ENCODE measurements around the gene UBE2Q1. TPM values are rescaled to one million over a fixed set of nuclear protein-coding genes. Genes with fewer than 3 reads are reported as not detected.
"Not testable (repeated sequence)": the region's sequence is repeated elsewhere in the genome, so short reads cannot be mapped to it uniquely, and the experiment has no call there.

UBE2Q1 gene
- polyA plus RNA-seq, 4 donors, result 104 to 119 (median 115) TPM

DNA sequence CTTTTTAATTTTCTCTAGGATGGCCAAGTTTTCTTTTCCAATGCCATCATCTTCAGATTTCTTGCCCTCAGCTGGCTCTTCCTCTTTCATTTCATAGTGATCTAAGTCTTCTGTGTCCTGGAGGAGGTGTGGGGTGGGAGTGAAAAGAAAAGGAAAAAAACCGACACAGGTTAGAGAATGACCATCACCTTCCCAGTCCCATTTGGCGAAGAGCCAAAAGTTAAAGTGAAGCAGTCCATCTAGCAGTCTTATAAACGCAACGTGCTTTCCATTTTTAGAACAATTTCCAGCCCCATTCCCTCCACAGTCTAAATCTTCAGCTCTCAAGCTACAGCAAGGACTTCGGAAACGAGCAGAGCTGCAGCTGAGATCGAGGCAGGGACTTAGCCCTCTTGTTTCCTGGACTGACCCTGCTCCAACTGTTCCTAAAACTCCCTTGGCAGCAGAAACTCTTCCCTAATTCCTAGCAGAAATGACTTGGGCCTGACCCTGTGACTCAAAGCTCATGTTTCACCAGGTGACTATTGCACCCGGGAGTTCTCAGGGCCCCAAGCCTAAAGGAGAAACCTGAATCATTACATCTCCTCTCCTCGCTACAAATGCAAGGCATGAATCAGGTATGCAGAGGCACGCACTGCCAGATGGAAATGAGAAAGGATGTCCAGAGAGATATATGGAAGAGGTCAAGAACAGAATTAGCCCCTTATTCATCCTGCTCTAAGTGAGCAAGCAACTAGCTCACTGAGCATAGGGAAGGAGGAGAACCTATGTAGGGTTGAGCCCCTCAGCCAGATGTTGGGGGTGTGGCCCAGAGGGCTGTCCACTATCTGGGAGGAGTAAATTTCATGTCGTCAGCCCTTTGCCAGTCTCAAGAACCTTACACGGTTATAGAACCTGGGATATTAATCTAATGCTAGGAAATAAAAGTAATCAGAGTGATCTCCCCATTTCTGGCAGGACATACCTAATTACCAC is 5.1 kb downstream of the UBE2Q1 start:
- DNase-seq (ENCODE audit: low read depth in 4 of 4, low spot score in 2 of 4), result no peak

DNA sequence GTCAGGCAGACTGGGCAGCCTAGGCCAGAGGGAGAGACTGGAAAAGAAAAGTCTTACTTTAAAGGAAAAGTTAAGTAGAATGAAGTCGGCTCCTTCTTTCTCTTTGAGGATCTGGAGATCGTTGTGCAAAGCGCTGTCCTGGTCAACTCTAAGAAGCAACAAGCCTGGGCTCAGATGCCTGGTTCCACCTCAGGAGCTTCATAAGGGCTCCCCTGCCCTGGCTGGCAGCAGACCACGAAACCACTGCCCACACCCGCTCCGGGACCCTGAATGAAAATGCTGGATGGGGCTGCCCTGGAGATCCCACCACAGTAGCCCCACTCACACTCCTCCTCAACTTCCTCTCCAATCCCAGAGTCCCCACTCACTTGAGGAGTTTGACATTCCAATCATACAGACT is 6.4 kb downstream of the UBE2Q1 start:
- no peak for DNase-seq (ENCODE audit: low read depth in 4 of 4, low spot score in 2 of 4)

DNA sequence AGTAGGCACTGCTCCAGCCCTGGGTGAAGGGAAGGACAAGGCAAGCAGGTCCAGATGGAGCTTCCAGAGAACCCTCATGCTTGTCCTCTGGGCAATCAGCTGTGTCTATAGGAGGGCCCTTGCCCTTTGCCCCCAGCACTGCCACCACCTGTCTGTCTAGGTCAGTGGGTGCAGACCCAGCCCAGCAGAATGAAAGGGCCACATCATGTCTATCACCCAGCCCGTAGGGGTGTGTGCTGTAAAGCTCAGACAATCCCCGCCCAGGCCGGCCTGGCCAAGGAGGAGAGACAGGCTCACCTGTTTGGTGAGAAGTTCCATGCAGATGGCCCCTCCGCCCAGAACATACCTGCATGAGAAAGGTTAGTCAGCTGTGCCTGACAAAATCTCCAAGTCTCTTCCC is 7.0 kb downstream of the UBE2Q1 start:
- DNase-seq (ENCODE audit: low read depth in 4 of 4, low spot score in 2 of 4), result no peak

DNA sequence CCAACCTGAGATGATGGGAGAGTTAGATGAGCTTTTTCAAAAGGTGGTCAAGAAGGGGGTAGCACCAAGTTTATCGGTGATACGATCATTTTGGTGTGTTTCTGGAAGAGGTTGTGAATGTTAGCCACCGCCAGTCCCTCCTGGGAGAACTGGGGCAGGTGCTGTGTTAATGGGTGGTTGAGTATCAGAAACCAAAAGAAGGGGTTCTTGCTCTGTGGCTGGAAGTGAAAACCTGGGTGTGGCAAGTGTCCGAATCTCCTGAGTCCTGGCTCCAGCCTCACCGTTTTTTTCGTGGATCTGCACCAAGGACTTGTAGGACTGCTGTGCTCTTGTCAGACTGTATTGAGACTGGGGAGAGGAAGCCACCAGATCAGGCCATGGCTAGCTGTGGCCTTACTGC is 7.8 kb downstream of the UBE2Q1 start:
- no peak for DNase-seq (ENCODE audit: low read depth in 4 of 4, low spot score in 2 of 4)

DNA sequence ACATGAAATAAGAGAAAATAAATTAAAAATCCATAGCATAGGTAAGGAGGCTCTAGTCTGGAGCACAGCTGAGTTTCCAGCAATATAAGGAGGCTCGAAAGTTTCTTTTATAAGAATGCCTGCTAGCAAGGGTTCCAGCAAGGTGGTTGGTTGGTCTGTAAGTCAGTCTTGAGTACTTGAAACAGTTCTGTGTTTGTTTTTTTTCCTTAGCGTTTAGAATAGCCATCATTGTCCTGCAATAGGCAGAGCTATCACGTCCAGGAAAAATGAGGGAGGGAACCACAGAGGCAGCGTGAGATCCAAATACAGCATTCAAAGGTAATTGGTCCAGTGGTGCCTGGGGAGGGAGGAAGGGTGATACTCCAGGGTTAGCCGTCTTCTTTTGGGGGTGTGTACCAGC is 8.4 kb downstream of the UBE2Q1 start:
- DNase-seq (ENCODE audit: low read depth in 4 of 4, low spot score in 2 of 4), result no peak

DNA sequence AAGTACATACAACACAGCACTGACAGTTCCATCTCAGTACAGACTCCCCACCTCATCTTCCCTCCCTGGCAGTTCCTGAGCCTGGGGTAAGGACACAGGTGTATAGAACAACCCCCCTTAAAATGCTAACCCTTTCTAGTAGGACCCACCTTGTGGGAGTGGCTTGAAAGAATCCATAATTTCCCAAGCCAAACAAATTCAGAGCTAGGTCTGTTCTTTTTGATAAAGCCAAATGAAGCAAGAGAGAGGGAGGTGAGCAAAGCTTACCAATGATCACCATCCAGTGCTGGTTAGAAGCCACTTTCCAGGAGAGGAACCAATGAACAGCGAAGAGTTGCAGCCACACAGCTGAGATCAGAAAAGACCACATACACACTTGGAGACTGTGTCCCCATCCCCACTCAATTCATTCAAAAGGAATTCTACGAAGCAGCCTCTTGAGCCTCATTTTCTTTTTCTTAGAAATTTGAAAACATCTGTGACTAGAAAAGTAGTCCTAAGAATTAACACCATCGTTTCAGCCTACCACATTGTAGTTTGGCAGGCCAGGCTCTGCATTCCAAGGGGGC is 9.2 kb downstream of the UBE2Q1 start:
- no peak for DNase-seq (ENCODE audit: low read depth in 4 of 4, low spot score in 2 of 4)

DNA sequence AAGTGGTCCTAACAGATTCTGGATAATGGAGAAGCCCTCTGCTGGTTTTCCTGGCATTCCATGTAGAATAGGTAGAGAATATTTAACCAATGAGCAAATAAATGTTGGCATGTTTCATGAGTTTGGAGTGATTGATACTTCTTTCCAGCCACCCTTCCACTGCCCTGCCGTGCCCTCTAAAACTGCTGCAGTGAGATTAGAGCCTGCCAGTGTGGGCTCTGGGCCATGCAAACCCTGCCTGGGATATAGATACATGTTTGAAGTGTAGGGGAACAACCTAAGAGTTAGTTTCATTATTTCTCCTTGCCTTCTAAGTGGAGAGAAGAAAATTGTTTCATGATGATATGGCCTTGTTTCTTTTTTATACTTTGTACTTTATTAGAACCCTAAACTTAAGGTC is 10.4 kb downstream of the UBE2Q1 start:
- DNase-seq (ENCODE audit: low read depth in 4 of 4, low spot score in 2 of 4), result no peak

DNA sequence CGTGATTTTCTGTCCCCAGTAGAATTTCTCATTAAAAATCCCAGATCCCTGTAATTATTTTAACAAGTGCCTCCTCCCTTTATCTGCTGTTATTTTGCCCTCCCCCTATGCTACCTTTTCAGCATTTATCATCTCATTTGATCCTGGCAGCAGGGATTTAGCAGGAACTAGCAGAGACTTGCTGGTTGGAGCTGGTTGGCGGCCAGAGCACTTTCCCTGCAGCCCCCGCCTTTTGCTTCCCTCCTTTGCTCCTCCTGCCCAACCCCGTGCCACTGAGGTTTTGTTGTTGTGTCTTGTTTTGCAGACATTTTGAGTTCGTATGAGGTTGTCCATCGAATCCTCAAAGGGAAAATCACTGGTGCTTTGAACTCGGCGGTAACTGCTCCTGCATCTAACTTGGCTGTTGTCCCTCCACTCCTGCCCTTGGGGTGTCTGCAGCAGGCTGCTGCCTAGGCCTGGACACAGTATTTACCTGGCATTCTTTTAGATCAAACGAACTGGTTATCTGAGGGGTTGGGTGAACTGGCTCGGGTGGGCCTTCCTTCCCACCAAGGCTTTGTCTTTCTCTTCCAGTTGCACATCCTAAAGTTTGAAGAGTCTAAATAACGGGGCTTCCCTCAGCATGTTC is 11.2 kb downstream of the UBE2Q1 start:
- no peak for DNase-seq (ENCODE audit: low read depth in 4 of 4, low spot score in 2 of 4)

DNA sequence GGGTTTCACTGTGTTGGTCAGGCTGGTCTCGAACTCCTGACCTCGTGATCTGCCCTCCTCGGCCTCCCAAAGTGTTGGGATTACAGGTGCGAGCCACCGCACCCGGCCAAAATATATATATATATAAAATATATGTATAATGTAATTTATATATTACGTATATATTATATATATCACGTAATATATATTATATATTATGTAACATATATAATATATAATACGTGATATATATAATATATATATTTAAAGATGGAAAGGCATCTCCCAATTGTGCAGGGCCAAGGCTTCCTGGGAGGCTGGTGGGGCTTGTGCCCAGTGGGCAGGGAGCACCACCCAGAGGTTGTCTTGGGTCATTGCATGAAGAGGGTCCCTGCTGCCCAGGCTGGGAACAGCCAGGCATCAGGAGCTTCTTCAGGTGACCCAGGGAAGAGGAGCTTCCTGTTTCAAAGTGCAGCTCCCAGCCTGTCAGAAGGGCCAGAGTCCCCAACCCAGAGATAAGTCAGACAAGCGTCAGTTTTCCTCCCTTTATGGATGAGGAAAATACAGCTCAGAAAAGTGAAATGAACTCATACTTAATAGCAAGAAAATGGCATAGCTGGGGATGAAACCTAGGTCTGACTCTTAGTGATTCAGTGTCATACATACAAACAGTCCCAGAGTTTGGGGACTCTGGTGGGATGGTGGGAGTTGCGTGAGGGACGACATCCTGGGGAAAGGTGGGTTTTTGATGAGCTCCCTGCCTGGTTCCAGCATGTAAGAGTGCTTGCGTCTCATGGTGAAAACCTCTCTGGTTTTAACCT is 12.0 kb downstream of the UBE2Q1 start:
- no peak for DNase-seq (ENCODE audit: low read depth in 4 of 4, low spot score in 2 of 4)

DNA sequence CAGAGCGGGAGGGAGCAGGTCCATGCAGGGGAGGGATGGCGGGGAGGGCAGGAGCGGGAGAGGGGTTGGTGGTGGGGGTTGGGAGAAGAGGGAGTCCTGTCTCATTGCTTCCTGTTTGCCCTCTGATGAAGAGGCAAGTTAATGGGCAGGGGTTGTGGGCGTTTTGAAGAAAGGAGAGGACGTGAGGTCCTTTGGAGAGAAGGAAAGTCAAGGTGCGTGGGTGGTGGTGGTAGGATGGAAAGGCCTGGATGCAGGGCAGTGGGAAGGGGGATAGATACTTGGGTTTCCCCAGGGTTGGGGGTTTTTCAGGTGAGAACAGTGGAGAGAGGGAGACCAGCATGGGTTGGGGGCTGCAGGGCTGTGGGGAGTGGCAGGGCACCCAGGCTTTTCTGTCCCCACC is 17.2 kb downstream of the UBE2Q1 start:
- no peak for DNase-seq (ENCODE audit: low read depth in 4 of 4, low spot score in 2 of 4)

DNA sequence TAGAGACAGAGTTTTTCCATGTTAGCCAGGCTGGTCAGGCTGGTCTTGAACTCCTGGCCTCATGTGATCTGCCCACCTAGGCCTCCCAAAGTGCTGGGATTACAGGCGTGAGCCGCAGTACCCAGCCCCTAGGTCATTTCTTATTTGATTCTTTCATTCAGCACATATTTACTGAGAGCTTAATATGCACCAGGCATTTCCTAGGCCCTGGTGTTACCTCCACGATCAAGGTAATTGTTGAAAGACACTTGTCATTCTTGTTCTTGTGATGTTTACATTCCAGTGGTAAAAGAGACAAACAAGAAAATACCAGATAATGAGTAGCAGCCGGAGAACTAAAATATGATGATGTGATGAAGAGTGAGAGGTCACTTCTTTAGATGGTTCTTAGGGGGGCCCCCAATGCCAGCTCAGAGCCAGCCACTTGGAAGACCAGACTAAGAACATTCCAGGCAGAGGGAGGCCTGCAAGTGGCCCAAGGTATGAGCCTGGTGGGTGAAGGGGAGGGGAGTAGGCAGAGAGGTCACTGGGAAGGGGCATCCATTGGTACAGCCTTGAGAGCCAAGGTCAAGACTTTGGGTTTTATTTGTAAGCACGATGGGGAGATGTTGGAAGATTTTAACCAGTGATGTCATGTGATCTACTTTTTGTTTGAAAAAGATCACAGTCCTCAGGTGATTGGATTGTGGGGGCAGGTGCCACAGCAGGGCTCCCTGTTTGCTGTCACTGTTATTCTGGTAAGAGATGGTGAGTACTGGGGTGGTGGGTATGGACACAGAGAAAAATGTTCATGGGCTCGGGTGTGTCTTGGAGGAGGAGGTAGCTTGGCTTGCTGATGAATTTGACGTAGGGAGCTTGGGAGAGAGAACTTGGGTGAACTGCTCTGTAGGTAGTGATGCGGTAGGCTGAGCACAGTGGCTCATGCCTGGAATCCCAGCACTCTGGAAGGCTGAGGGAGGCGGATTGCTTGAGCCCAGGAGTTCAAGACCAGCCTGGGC is 18.7 kb downstream of the UBE2Q1 start:
- no peak for DNase-seq (ENCODE audit: low read depth in 4 of 4, low spot score in 2 of 4)

DNA sequence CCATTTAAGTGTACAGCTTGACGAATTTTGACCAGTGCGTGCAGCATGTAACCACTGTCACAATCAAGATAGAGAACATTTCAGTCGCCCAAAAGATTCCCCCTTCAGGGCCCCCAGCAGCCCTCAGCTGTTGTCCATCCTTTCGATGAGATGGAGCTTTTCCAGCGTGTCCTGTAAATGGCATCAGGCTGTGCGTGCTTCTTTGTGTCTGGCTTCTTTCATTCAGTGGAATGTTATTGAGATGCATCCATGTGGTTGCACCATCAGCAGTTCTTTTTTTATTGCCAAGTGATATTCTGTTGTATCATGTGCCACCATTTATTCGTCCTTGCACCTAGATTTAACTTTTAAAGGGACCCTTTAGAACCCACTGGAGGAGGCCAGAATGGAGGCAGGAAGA is 21.9 kb downstream of the UBE2Q1 start:
- no peak for DNase-seq (ENCODE audit: low read depth in 4 of 4, low spot score in 2 of 4)

DNA sequence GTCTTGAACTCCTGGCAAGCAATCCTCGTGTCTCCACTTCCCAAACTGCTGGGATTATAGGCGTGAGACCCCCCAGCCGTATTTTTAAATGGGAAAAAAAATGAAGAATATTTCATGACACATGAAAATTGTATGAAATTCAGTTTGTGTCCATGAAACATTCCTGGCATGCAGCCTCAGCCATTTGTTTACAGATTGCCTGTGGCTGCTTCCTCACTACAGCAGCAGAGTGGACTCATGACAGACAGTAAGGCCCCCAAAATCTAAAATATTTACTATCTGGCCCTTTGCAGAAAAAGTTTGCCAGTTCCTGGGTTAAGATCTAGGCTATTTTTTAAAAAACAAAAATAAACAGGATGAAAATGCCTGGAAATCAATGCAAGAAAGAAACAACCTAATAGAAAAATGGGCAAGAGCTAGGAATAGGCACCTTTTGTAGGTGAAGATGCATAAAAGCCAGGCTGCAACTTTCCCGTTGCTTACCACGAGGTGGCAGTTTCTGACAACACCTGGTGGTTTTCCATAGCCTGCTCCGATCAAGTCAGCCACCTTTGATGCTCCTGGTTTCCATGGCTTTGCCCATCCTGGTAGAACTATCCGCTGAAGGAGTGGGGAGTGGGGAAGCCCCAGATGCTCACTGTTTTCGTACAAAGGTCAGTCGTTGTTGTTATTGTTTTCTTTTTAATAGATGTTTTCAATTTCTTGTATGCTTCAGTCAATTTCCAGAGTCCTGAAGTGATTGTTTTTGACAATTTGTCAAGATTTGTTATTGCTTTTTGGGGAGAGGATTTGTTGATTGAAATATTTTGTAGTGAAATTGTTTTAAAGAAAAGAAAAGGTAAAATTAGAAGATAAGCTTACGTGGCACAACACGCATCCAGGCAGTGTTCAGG is 24.3 kb downstream of the UBE2Q1 start:
- DNase-seq (ENCODE audit: low read depth in 4 of 4, low spot score in 2 of 4), result no peak

DNA sequence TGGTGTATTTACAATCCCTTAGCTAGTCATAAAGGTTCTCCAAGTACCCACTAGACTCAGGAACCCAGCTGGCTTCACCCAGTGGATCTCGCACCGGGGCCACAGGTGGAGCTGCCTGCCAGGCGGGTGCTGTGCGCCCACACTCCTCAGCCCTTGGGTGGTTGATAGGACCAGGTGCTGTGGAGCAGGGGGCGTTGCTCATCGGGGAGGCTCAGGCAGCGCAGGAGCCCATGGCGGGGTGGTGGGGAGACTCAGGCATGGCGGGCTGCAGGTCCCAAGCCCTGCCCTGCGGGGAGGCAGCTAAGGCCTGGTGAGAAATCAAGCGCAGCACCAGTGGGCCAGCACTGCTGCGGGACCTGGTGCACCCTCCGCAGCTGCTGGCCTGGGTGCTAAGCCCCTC is 26.5 kb downstream of the UBE2Q1 start:
- not testable (repeated sequence) for DNase-seq (ENCODE audit: low read depth in 4 of 4, low spot score in 2 of 4)

DNA sequence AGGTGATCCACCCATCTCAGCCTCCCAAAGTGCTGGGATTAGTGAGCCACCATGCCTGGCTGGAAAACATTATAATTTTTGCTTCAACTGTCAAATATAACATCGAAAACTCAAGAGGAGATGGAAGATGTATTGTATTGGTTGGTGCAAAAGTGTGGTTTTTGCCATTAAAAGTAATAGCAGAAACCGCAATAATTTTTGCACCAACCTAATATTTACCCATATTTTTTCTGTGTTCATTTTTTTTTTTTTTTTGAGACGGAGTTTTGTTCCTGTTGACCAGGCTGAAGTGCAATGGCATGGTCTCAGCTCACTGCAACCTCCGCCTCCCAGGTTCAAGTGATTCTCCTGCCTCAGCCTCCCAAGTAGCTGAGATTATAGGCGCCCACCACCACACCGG is 29.2 kb downstream of the UBE2Q1 start:
- DNase-seq (ENCODE audit: low read depth in 4 of 4, low spot score in 2 of 4), result no peak

DNA sequence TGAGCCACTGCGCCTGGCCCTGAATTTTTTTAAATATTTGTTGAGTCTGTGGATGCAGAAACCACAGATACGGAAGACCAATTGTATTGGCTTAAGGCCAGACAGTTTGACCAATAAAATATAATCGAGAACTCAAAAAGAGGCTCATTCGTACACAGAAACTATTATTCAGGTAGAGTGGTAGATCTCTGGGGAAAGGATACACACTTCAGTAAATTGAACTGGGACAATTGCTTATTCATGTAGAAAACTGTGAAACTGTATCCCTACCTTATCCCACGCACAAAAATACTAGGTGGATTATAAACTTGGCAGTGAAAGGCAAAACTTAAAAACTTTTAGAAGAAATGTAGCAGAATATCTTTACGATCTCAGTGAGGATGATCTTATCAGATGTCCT is 31.3 kb downstream of the UBE2Q1 start:
- no peak for DNase-seq (ENCODE audit: low read depth in 4 of 4, low spot score in 2 of 4)

DNA sequence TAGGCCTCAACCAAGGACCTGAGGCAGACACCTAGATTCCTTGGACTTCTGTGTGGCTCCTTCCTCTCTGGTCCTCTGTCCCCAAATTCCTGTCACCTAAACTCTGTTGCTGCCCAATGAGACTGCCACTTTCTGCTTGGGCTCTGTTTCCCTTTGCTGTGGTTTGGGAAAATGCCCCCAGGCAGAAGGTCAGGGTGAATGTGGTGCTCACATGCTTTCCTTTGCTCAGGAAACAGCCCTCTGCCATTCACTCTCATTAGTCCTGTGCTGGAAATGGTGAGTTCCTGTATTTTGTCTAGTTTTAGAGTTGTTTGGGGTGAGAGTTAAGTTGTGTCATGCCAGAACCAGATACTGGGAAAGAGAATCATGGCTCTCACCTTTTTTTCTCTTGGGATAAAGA is 33.6 kb downstream of the UBE2Q1 start:
- no peak for DNase-seq (ENCODE audit: low read depth in 4 of 4, low spot score in 2 of 4)

DNA sequence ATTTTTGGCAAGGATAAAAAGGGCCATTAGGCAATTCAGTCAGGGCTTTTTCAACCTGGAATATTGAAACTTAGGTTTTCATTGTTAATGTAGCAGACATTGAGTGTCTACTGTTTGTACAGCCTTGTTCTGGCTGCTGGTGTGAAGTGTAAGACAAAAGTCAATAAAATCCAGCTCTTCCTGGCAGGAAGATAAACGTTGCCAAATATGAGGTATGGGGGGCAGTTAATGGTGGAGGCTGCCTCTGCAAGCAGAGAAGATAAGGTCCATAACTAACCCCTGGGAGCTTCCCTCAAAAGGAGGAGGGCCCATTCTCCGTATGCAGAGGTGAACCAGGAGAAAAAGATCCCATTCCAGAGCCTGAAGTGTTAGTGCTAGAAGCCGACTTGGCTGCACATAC is 36.8 kb downstream of the UBE2Q1 start:
- DNase-seq (ENCODE audit: low read depth in 4 of 4, low spot score in 2 of 4), result no peak

DNA sequence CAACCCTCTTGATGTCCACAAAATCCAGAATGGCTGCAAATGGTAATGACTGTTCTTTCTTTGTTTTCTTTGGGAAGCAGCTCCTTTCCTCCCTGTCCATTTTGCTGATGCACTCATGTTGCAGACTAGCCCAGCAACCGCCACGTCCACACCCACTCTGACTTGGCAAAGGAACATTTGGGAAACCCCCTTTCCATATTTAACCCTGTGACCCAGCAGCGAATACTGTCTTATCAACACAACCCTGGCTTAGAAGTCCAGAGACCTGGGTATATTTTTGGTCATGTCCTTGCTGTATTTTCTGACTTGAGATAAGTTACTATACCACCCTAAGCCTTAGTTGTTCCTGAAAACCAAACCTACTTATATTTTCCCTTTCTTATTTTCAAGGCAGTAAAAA is 38.1 kb downstream of the UBE2Q1 start:
- DNase-seq (ENCODE audit: low read depth in 4 of 4, low spot score in 2 of 4), result no peak
